Neutrophil (primary cell): ENCODE data around the gene CLVS2.

ENCODE experiments used
- H3K27ac ChIP-seq: fragments of 200-600 bp; sonication (generic); 2 replicates; pipeline ENCODE4 v1.5.1; 2016; ENCODE audit warnings: mild to moderate bottlenecking, moderate library complexity
- H3K27me3 ChIP-seq: fragments of 200-600 bp; sonication (generic); 2 replicates; pipeline ENCODE4 v1.6.0; 2016; ENCODE audit warnings: mild to moderate bottlenecking
- H3K36me3 ChIP-seq: fragments of 200-600 bp; sonication (generic); 2 replicates; pipeline ENCODE4 v1.5.1; 2017
- H3K4me1 ChIP-seq, 2 experiments: fragments of 200-600 bp in 1 of 2; sonication (generic) in 1 of 2; 1 replicate in 1 of 2; 2 replicates in 1 of 2; pipeline versions ENCODE4 v1.5.1 to v1.6.1; 2013 to 2016; ENCODE audit warnings: low read depth in 1 of 2, low read length in 1 of 2, mild to moderate bottlenecking in 1 of 2, moderate library complexity in 1 of 2; ENCODE audit not compliant: control insufficient read depth in 1 of 2, insufficient read depth in 1 of 2
- H3K4me3 ChIP-seq, 2 experiments: fragments of 200-600 bp in 1 of 2; sonication (generic) in 1 of 2; 1 replicate in 1 of 2; 2 replicates in 1 of 2; pipeline ENCODE4 v1.5.1; 2013 to 2016; ENCODE audit warnings: low read depth in 1 of 2, low read length in 1 of 2, mild to moderate bottlenecking in 1 of 2, moderate library complexity in 1 of 2
- H3K9me3 ChIP-seq: fragments of 200-600 bp; sonication (generic); 2 replicates; pipeline ENCODE4 v1.5.1; 2016
- CTCF ChIP-seq: fragments of 200-600 bp; sonication (generic); IDR thresholded peaks from 2 replicates; pipeline ENCODE4 v1.5.1; 2016; ENCODE audit warnings: antibody characterized with exemption

CLVS2 gene

GRCh38 chr6:122995921-122996793 lies at the start of gene CLVS2:
Gene CLVS2 (plus strand): TSS chr6:122996235. CDS start chr6:122997778, 1,543 bp downstream.
- no peak for TF ChIP-seq CTCF
- Histone ChIP-seq H3K27me3 (peaks cover 70% of the 10 kb centered on the region), H3K27ac (no peak within 1 kb of the TSS), H3K9me3 (no peaks in the 10 kb centered on the region), H3K4me1 (no peaks in the 10 kb centered on the region), H3K36me3 (no peaks in the 10 kb centered on the region), H3K4me3 (no peak within 1 kb of the TSS)

- H3K4me3 ChIP-seq: no peak overlapping the region
- no peaks in the 10 kb centered on the region for H3K9me3 ChIP-seq
- H3K27me3 ChIP-seq: no peaks in the 10 kb centered on the region
- H3K27ac ChIP-seq: no peak overlapping the region
- H3K36me3 ChIP-seq: no peaks in the 10 kb centered on the region
- H3K4me1 ChIP-seq: no peaks in the 10 kb centered on the region
- no peak for TF ChIP-seq CTCF
These were observed 48.7 kb upstream of the CLVS2 start for GRCh38 chr6:122947355-122947754.

GRCh38 chr6:122953766-122954165 lies 42.3 kb upstream of the CLVS2 start:
- no peak for TF ChIP-seq CTCF

GRCh38 chr6:122956376-122956775 lies 39.7 kb upstream of the CLVS2 start:
- Histone ChIP-seq H3K9me3 (no peaks in the 10 kb centered on the region), H3K4me3 (no peak overlapping the region), H3K36me3 (no peaks in the 10 kb centered on the region), H3K27me3 (no peaks in the 10 kb centered on the region), H3K27ac (no peak overlapping the region), H3K4me1 (no peaks in the 10 kb centered on the region)
- no peak for TF ChIP-seq CTCF

More at GRCh38 chr6:122953766-122954165, 42.3 kb upstream of the CLVS2 start:
- H3K27me3 ChIP-seq: no peaks in the 10 kb centered on the region
- H3K9me3 ChIP-seq: no peaks in the 10 kb centered on the region
- H3K4me3 ChIP-seq: no peak overlapping the region
- no peaks in the 10 kb centered on the region for H3K36me3 ChIP-seq
- no peaks in the 10 kb centered on the region for H3K4me1 ChIP-seq
- no peak overlapping the region for H3K27ac ChIP-seq

GRCh38 chr6:122962000-122962624 lies 33.9 kb upstream of the CLVS2 start:
- no peaks in the 10 kb centered on the region for H3K36me3 ChIP-seq
- no peak overlapping the region for H3K4me3 ChIP-seq
- no peaks in the 10 kb centered on the region for H3K9me3 ChIP-seq
- H3K27ac ChIP-seq: no peak overlapping the region
- TF ChIP-seq CTCF: no peak
- H3K27me3 ChIP-seq: no peaks in the 10 kb centered on the region
- no peaks in the 10 kb centered on the region for H3K4me1 ChIP-seq
